Stimulated activated memory B cell treated with anti-CD40 and anti-IgM and Interleukin-4, amounts not matched to agents 10 μg/mL and 1 μg/mL and 100 μg/mL, for 72 hours (primary cell): Measurements from ENCODE around the gene SELENON.
"Not testable (repeated sequence)": the region's sequence is repeated elsewhere in the genome, so short reads cannot be mapped to it uniquely, and the experiment has no call there.

Experiments
- ATAC-seq: fragments of 150-1000 bp; cut with Tn5 transposase; 2 replicates; pipeline ENCODE4 v1.10.0; 2021
- H3K27ac Mint-ChIP-seq: one replicate; pipeline ENCODE4 v1.8.0; 2022; ENCODE audit warnings: mild to moderate bottlenecking, mixed read lengths
- H3K27me3 Mint-ChIP-seq: one replicate; pipeline ENCODE4 v1.8.0; 2022; ENCODE audit warnings: mixed read lengths
- H3K36me3 Mint-ChIP-seq: one replicate; pipeline ENCODE4 v1.8.0; 2022; ENCODE audit warnings: mixed read lengths
- H3K4me1 Mint-ChIP-seq: one replicate; pipeline ENCODE4 v1.8.0; 2022; ENCODE audit warnings: mixed read lengths
- H3K4me3 Mint-ChIP-seq: one replicate; pipeline ENCODE4 v1.8.0; 2022; ENCODE audit warnings: mild to moderate bottlenecking, moderate library complexity, mixed read lengths
- H3K9me3 Mint-ChIP-seq: one replicate; pipeline ENCODE4 v1.8.0; 2022; ENCODE audit warnings: mixed read lengths

The SELENON gene

GRCh38 chr1:25821112-25821476, 21.1 kb downstream of the SELENON start:
- Mint-ChIP-seq H3K36me3 (peaks cover 3% of the 10 kb centered on the region), H3K4me1 (peaks cover 32% of the 10 kb centered on the region), H3K4me3 (peak overlapping the region; percentile 88), H3K27me3 (no peaks in the 10 kb centered on the region), H3K9me3 (no peaks in the 10 kb centered on the region), H3K27ac (peak overlapping the region; percentile 90)
- ATAC-seq, result no peak

- ATAC-seq, result no peak
- Mint-ChIP-seq H3K4me3 (peak overlapping the region; percentile 88), H3K27ac (peak overlapping the region; percentile 90), H3K9me3 (no peaks in the 10 kb centered on the region), H3K27me3 (no peaks in the 10 kb centered on the region), H3K36me3 (peaks cover 9% of the 10 kb centered on the region), H3K4me1 (peaks cover 32% of the 10 kb centered on the region)
Observed at GRCh38 chr1:25821630-25822091, 21.7 kb downstream of the SELENON start.

GRCh38 chr1:25825605-25826004, 25.6 kb downstream of the SELENON start:
- peaks cover 35% of the 10 kb centered on the region for H3K36me3 Mint-ChIP-seq
- ATAC-seq, result no peak
- no peak overlapping the region for H3K4me3 Mint-ChIP-seq
- H3K27me3 Mint-ChIP-seq, result no peaks in the 10 kb centered on the region
- no peaks in the 10 kb centered on the region for H3K9me3 Mint-ChIP-seq
- H3K27ac Mint-ChIP-seq, result no peak overlapping the region
- H3K4me1 Mint-ChIP-seq, result peaks cover 16% of the 10 kb centered on the region

- no peaks in the 10 kb centered on the region for H3K27me3 Mint-ChIP-seq
- no peaks in the 10 kb centered on the region for H3K9me3 Mint-ChIP-seq
- ATAC-seq, result no peak
- no peak overlapping the region for H3K27ac Mint-ChIP-seq
- H3K36me3 Mint-ChIP-seq, result peaks cover 45% of the 10 kb centered on the region
- H3K4me1 Mint-ChIP-seq, result peaks cover 7% of the 10 kb centered on the region
- H3K4me3 Mint-ChIP-seq, result no peak overlapping the region
Observed at GRCh38 chr1:25826571-25826970, 26.6 kb downstream of the SELENON start.

- Mint-ChIP-seq H3K4me3 (no peak overlapping the region), H3K36me3 (peaks cover 62% of the 10 kb centered on the region), H3K27me3 (no peaks in the 10 kb centered on the region), H3K27ac (no peak overlapping the region), H3K9me3 (no peaks in the 10 kb centered on the region), H3K4me1 (no peaks in the 10 kb centered on the region)
- no peak for ATAC-seq
Observed at GRCh38 chr1:25828491-25828890, 28.5 kb downstream of the SELENON start.

- no peak overlapping the region for H3K27ac Mint-ChIP-seq
- H3K36me3 Mint-ChIP-seq, result peaks cover 62% of the 10 kb centered on the region
- no peaks in the 10 kb centered on the region for H3K27me3 Mint-ChIP-seq
- no peak for ATAC-seq
- H3K9me3 Mint-ChIP-seq, result no peaks in the 10 kb centered on the region
- no peaks in the 10 kb centered on the region for H3K4me1 Mint-ChIP-seq
- H3K4me3 Mint-ChIP-seq, result no peak overlapping the region
Observed at GRCh38 chr1:25829046-25829445, 29.1 kb downstream of the SELENON start.

- Mint-ChIP-seq H3K4me3 (no peak overlapping the region), H3K4me1 (no peaks in the 10 kb centered on the region), H3K9me3 (no peaks in the 10 kb centered on the region), H3K27ac (no peak overlapping the region), H3K36me3 (peaks cover 65% of the 10 kb centered on the region), H3K27me3 (no peaks in the 10 kb centered on the region)
- no peak for ATAC-seq
Observed at GRCh38 chr1:25831569-25832196, 31.7 kb downstream of the SELENON start.

- Mint-ChIP-seq H3K27me3 (no peaks in the 10 kb centered on the region), H3K9me3 (no peaks in the 10 kb centered on the region), H3K36me3 (peaks cover 63% of the 10 kb centered on the region), H3K4me1 (no peaks in the 10 kb centered on the region), H3K27ac (no peak overlapping the region), H3K4me3 (no peak overlapping the region)
- ATAC-seq, result no peak
Observed at GRCh38 chr1:25832336-25833037, 32.5 kb downstream of the SELENON start.

- peaks cover 57% of the 10 kb centered on the region for H3K36me3 Mint-ChIP-seq
- H3K4me3 Mint-ChIP-seq, result no peak overlapping the region
- no peaks in the 10 kb centered on the region for H3K27me3 Mint-ChIP-seq
- no peaks in the 10 kb centered on the region for H3K9me3 Mint-ChIP-seq
- no peak for ATAC-seq
- no peak overlapping the region for H3K27ac Mint-ChIP-seq
- H3K4me1 Mint-ChIP-seq, result no peaks in the 10 kb centered on the region
Observed at GRCh38 chr1:25833158-25833557, 33.2 kb downstream of the SELENON start.

GRCh38 chr1:25834894-25835293, 34.9 kb downstream of the SELENON start:
- Mint-ChIP-seq H3K36me3 (peaks cover 49% of the 10 kb centered on the region), H3K27me3 (no peaks in the 10 kb centered on the region), H3K4me3 (no peak overlapping the region), H3K4me1 (no peaks in the 10 kb centered on the region), H3K27ac (no peak overlapping the region), H3K9me3 (peaks cover 2% of the 10 kb centered on the region)
- ATAC-seq, result no peak

GRCh38 chr1:25836695-25837094, 36.7 kb downstream of the SELENON start:
- no peaks in the 10 kb centered on the region for H3K27me3 Mint-ChIP-seq
- ATAC-seq, result no peak
- peaks cover 38% of the 10 kb centered on the region for H3K36me3 Mint-ChIP-seq
- H3K27ac Mint-ChIP-seq, result no peak overlapping the region
- peaks cover 5% of the 10 kb centered on the region for H3K9me3 Mint-ChIP-seq
- H3K4me1 Mint-ChIP-seq, result no peaks in the 10 kb centered on the region
- H3K4me3 Mint-ChIP-seq, result no peak overlapping the region

- H3K4me1 Mint-ChIP-seq, result no peaks in the 10 kb centered on the region
- ATAC-seq, result no peak
- H3K4me3 Mint-ChIP-seq, result no peak overlapping the region
- H3K9me3 Mint-ChIP-seq, result peaks cover 5% of the 10 kb centered on the region
- no peaks in the 10 kb centered on the region for H3K27me3 Mint-ChIP-seq
- H3K36me3 Mint-ChIP-seq, result peaks cover 32% of the 10 kb centered on the region
- H3K27ac Mint-ChIP-seq, result no peak overlapping the region
Observed at GRCh38 chr1:25837262-25837875, 37.4 kb downstream of the SELENON start.

- not testable (repeated sequence) for H3K27ac Mint-ChIP-seq, H3K4me1 Mint-ChIP-seq, H3K27me3 Mint-ChIP-seq, ATAC-seq, H3K9me3 Mint-ChIP-seq, H3K4me3 Mint-ChIP-seq
- peaks cover 19% of the 10 kb centered on the region for H3K36me3 Mint-ChIP-seq
Observed at GRCh38 chr1:25839808-25840207, 39.8 kb downstream of the SELENON start.

GRCh38 chr1:25843483-25843882, 43.5 kb downstream of the SELENON start:
- ATAC-seq, result no peak
- peaks cover 5% of the 10 kb centered on the region for H3K9me3 Mint-ChIP-seq
- no peak overlapping the region for H3K4me3 Mint-ChIP-seq
- no peak overlapping the region for H3K27ac Mint-ChIP-seq
- no peaks in the 10 kb centered on the region for H3K27me3 Mint-ChIP-seq
- peaks cover 10% of the 10 kb centered on the region for H3K36me3 Mint-ChIP-seq
- peaks cover 13% of the 10 kb centered on the region for H3K4me1 Mint-ChIP-seq

GRCh38 chr1:25844536-25845337, 44.7 kb downstream of the SELENON start:
- ATAC-seq, result peak; percentile 83
- H3K4me1 Mint-ChIP-seq, result peaks cover 13% of the 10 kb centered on the region
- no peak overlapping the region for H3K4me3 Mint-ChIP-seq
- peaks cover 9% of the 10 kb centered on the region for H3K36me3 Mint-ChIP-seq
- peaks cover 5% of the 10 kb centered on the region for H3K9me3 Mint-ChIP-seq
- H3K27me3 Mint-ChIP-seq, result no peaks in the 10 kb centered on the region
- H3K27ac Mint-ChIP-seq, result peak overlapping the region; percentile 77
